Left forelimb (tissue), 1 donor: Measurements from ENCODE around the gene MSMP.

Source experiments
- DNase-seq: peaks from one replicate; pipeline ENCODE4 v3.0.0-alpha.2; 2018; ENCODE audit warnings: low spot score

MSMP gene

DNA sequence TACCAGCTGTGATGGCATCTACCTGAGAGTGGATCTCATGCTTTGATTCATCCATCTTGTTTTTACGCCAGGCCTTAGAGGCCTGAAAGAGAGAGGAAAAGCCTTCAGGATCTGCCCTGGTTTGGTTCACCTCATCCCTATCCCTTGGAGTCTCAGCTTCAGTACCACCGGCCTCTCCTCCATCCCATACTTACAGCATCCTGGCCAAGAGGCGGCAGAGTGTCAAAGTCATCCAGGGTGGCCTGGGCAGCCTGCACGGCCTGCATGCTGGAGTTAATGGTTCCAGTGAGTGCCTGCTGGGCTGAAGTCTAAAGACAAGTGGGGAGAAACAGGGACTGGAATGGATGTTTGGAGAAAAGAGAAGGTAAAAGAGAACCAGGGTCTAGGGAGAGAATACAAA is 34.5 kb downstream of the MSMP start:
- DNase-seq: no peak

DNA sequence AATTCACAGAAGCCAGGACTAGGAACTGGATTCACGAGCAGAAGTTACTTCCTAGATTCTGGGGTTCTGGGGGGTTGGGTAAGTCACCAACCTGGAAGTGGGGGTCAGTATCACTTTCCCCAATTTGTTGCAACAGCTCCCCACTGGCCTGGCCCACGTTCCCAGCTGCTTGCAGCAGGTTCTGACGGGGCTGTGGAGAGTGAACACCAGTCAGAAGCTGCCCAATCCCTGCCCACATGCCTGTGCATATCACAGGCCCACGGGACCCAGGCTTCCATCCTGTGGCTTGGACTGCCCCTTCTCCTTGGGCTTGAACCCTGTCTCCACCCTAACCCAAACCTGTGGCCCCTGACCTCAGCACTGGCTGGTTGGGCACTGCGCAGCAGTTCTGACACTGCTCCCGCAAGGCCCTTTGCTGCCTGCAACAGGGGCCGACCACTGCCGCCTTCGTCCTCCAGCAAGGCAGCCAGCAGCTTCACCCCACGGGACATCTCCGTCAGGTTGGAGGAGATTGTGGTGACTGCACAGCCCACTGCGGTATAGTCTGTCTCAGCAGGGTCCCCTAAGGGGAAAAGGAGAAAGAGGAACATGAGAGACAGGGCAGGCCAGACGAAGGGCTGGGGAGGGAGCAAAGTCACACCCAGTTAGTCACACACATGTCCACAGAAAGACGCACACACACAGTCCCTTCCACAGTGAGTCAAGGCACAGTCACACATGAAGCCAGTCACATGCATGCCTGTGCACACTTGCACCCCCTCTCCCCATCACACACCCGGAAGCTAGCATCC is 35.2 kb downstream of the MSMP start:
- no peak for DNase-seq

DNA sequence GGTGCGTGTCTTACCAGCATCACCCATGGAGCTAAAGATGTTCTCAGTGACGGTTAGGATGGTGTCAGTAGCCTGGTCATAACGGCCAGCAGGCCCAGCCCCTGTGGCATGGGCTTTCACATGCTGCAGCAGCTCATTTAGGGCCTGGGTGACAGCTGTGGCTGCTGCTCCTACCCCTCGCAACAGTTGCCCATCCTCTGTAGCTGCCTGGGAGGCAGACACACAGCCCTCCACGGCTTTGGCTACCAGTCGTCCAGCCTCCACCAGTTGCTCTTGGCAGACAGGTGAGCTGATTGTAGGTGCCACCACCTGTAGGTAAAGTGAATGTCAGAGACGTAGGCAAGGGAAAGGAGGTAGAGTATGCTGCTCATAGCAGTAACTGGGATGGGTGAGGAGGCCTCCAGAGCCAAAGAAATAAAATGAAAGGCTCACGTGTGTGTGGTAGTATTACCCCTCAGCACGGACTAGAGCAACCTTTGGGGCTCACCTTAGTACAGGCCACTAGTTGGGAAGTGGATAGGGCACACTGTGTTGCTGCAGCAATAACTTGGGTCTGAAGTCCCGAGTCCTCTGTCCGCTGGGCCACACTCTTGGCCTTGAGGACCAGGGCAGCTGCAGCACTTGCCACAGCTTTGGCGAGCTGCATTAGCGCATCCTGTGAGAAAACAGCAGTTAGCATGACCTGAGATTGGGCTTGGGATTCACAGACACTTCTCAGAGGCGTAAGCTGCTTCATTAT is 36.8 kb downstream of the MSMP start:
- DNase-seq: no peak

DNA sequence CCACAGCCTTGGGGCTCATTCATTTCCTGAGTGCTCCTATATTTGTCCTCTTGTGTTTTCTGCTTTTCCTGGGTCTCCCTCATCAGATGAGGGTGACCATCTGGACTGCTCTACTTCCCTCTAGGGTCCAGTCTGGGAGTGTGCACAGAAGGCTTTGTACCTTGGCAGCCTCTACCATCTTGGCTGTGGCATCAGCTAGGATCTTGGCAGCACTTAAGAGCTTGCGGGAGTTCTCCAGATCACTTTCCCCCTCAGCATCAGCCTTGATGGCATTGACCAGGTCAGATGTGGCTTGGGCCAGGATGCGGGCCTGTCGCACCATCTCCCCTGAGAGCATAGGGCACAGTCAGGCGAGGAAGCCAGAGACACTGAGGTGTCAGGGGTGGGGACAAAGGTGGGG is 37.8 kb downstream of the MSMP start:
- no peak for DNase-seq

DNA sequence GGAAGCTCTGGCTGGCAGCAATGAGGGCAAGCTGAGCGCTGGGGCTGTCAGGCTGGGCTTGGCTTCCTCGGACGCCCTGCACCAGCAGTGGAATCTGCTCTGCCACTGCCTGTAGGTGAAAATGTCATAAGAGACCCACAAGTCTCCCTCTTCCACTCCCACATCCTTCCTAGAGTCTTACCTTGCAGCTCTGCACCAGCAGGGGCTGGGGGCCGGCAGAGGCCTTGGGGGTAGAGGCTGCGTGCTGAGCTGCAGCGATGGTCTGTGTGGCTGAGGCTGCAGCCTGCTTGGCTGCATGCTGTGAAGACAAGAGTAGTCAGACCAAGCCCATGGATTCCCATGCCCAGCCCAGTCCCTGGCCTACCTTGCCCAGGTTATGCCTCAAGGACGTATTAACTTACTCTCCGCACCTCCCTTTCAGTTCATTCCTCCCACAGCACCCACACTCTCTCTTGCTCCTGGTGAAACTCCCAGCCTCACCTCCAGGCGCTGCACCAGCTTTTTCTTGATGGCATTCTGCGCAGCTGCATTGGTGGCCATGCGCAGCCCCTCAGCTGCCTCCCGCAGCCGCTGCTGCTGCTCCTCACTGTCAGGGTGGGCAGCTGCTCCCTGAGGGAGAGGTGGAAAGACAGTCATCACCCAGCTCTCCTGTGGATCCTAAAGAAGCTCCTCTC is 39.4 kb downstream of the MSMP start:
- DNase-seq: no peak

DNA sequence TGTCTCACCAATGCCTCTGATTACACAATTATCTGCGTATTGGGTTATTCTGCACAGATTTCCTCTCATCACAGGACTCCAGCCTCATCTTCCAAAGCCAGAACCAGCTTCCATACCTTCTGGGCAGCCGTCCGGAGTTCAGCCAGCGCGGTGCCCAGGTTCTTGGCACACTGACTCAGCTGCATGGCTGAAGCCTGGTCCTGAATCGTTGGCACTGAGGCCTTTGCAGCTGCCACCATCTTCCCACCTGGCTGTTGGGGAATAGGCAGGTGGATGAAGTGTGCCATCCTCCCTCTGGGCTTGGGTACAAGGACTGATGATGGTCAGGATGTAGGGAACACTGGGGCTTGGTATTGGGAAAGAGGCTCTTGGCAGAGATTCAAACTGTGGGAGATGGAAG is 40.0 kb downstream of the MSMP start:
- DNase-seq: no peak

DNA sequence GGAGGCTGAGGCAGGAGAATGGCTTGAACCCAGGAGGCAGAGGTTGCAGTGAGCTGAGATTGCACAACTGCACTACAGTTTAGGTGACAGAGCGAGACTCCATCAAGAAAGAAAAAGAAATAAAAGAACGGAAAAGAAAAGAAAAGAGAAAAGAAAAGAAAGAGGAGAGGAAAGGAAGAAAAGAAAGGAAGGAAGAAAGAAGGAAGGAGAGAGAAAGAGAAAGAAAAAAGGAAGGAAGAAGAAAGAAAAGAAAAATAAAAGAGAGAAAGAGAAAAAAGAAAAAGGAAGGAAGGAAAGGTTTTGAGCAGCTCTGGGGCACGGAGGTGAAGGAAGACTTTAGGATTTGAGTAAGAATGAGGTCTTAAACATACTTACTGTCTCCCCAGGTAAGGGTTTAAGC is 40.5 kb downstream of the MSMP start:
- no peak for DNase-seq

DNA sequence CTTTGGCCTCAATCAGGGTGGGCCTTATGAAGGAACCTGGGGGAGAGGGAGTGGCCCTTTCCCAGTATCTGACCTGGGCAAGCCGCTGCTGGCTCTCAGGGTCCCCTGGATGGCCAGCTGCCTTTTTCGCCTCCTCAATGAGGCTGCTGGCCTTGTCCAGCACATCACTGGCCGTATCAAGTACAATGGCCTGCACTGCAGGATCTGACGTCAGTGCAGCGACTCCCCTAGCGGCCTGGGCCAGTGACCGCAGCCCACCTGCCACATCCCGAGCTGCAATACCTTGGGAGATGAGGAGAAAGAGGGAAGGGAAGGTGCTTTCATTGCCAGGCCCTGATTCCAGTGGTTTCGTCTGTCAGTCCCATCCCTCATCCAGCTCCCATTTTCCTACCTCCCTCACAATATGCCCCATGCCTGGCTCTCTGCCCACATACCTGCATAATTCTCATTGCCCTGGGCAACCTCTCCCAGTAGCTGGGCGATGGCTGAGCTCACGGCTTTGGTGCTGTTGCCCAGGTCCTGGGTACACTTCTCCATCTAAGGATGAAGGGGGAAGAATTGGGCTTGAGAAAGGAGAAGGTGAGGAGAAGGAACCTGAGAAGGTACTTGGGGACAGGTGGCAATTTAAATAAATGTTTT is 41.2 kb downstream of the MSMP start:
- DNase-seq: no peak

DNA sequence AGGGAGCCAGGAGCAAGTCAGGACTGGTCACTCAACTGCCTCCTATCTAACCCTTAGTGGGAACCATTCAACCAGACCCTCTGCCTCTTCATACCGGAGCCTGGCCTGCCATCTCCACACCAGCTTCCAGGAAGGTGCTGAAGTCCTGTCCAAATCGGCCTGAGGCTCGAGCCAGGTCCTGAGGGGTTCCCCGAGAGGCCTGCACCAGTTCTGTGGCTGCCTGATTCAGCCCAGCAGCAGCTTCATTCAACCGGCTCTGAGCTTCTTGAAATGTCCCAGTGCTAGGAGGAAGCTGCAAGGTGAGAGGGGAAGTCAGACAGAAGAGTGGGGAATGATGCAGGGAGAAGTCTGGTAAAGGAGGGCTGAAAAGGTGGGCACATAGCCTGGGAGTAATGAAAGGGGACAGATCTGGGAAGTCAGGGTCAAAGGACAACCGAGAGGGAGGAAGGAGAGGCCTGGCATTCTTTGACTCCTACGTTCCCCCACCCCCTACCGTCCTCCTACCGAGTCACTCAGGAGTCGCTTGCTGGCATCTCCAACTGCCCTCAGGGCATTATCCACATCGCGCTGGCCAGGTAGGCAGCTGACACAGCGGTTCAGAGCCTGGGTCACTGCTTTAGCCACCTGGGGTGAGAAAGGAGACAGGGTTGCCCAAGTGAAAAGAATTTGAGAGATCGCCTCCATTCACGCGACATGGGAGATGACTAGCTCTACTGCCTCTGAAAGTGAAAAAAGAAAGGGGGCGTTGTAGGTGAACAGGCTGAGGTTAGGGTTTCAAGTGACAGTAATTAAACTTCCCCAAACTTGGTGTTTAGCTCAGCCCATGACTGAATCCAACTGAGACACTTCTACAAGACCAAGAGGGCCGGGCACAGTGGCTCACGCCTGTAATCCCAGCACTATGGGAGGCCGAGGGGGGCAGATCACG is 42.3 kb downstream of the MSMP start:
- DNase-seq: no peak

DNA sequence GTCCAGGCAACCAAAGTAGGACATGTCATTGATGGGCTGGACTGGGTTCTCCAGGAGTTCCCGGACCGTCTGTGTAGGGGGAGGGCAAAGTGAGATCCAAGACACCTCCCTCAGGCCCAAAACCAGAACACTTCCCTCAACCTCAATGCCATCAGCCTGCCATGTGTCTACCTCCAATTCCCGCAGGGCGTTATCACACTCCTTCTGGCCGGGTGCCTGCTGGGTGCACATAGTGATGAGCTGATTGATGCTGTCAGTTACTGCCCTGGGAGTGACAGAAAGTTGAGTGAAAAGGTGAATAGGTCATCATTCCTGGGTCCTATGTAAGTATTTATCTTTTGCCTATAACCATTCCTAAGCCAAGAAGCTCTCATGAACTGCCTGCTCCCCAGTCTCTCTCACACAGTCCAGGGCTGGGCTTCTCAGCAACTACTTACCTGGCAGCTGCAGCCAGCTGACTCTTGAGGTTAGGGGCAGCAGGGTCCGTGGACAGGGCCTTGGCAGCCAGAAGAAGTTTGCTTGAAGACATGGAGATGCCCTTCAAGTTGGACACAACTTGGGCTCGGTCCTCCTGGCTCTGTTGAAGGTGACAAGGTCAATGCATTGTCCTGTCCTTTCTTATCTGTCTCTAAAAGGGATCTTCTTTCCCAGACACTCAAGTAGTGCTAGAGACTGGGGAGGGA is 43.1 kb downstream of the MSMP start:
- no peak for DNase-seq

DNA sequence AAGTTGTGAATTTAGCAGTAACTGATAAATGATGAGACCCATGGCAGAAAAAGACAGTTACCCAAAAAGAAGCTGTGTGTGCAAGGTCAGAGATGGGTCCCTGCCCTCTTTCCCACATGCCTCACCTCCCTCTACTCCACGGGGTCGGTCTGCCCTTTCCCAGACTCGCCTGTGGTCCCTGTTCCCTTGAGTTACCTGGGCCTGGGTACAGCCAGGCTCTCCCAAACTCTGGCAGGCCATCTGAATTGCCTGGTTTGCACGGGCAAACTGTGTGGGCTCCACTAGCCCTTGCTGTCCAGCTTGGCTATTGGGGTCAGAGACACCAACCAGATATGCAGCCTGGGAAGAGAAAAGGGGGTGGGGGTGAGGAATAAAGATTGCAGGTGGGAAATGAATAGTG is 45.9 kb downstream of the MSMP start:
- no peak for DNase-seq

DNA sequence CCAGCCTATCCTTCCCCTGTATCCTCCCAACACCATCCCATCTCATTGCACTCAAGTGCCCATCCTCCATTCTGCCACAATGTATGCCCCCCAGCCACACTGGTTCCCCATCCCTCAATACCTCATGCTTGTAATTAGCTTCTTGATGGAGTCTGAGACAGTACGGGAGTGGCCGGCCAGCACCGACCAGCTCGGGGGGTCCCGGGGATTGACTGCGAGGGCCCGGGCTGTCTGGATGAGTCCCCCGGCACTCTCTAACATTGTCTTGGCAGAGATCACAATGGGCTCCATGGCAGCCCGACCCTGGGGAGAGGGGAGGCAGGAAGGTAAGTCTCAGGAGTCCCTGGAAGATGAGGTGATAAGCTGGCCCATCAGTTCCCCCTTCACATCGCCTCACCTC is 47.1 kb downstream of the MSMP start:
- DNase-seq: no peak

DNA sequence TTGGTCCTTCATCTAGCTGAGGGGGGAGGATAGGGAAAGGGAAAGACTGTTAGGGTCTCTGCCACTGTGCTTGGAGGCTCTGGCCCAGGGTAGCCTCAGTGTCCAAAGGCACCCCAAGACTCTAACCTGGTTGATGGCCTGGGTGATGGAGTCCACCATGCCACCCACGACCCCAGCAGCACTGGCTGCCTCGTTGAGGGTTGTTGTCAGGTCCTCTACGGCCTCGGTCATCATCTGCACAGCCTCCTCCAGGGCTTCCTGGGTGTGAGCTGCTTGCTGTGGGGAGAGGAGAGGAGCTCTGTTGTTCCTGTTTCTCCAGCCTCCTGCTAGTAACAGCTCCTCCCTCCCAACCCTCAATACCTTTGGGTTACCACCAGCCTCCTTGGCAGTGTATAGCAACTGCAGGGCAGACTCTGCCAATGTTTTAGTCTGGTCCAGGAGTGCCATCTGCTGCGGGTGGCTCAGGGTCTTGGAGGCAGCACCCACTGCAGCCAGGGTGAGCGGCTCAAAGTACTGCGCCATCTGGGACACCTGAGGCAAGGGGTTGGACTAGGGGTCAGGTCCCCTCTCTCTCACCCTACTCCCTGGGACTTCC is 48.1 kb downstream of the MSMP start:
- no peak for DNase-seq

DNA sequence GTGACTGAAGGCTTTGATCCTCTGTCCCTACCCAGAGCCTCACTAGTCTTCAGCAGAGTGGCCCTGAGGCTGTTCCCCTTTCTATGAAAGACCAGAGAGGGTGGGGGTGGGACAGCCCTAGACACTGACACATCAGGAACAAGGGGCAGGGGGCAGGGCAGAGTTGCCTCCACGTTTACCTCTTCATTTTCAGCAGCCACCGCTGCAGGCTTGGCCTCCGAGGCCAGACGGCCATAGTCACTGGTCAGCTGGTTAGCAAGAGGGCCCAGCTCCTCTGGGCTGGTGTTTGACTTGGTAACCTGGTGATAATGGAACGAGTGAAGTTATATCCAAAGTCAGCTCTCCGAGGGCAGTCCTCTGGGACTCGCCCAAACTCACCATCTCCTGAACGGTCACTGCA is 48.7 kb downstream of the MSMP start:
- DNase-seq: no peak

DNA sequence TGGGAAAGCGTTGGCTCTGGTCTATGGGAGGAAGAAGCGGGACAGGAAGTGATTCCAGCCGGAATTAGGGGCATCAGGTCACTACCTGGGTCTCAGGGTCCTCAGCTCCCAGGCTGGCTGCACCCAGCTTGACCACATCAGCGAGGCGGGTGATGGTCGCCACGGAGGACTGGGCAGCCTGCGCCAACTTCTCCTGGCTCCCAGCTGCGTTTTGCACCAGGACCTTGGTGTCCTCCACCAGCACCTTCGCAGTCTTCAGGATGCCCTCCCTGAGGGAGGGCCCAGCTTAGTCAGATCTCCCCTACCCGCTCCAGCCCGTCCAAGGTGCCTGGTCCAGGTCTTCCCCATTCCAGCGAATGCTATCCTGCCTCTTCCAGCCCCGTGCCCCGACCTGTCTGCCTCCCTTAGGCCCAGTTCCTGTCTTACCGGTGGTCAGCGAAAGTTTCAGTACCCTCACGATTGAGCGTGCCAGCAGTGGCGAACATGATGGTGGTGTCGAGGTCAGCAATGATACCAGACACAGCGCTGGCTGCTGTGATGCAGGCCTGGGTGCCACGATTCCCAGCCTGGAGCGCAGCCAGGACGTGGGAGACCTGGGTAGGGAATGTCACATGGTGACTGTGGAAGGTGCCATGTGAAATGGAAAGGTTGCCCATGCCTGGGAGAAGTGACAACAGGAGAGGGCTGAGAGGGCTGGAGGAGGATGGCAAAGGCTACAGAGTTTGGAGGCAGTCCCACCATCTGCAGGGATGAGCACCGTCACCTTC is 50.0 kb downstream of the MSMP start:
- no peak for DNase-seq
